OCI-M2 (cell line): ENCODE results near the gene XKR7.

Experiments
- DNase-seq: peaks from one replicate; lab custom pipeline; 2025; ENCODE audit not compliant: unreplicated experiment; lab: John Stamatoyannopoulos, UW

Gene XKR7

DNA sequence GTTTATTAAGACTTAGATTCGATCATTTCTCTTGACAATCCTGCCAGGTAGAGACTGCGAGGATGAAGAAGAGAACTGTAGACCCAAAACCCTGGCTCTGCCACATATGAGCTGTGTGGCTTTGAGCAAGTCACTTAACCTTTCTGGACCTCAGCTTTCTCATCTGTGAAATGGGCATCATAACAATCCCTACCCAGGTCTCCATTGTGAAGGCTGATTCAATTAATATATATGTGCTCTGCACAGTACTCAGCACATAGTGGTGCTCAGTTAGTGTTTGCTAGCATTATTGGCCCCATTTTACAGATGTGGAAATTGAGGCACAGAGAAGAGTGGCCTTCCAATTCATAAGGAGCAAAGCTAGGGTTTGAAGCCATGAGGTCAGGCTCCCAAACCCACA is 7.9 kb downstream of the XKR7 start:
- DNase-seq: no peak

DNA sequence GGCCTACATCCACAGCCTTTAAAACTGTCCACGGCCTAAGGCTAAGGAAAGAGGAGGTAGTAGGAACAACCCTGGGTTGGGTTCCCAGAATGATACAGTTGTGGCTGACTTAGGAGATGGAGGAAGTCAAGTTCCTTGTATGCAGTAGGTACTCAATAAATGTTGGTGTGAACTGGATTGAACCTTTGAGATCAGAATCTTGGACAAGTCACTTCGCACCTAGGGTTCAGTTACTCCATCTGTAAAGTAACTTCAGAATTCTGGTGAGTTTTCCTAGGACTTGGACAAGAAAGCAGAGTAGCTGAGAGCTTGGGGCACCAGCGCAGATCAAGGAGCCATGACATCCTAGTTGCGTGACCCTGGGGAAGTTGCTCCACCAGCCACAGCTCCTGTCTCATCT is 9.1 kb downstream of the XKR7 start:
- no peak for DNase-seq

DNA sequence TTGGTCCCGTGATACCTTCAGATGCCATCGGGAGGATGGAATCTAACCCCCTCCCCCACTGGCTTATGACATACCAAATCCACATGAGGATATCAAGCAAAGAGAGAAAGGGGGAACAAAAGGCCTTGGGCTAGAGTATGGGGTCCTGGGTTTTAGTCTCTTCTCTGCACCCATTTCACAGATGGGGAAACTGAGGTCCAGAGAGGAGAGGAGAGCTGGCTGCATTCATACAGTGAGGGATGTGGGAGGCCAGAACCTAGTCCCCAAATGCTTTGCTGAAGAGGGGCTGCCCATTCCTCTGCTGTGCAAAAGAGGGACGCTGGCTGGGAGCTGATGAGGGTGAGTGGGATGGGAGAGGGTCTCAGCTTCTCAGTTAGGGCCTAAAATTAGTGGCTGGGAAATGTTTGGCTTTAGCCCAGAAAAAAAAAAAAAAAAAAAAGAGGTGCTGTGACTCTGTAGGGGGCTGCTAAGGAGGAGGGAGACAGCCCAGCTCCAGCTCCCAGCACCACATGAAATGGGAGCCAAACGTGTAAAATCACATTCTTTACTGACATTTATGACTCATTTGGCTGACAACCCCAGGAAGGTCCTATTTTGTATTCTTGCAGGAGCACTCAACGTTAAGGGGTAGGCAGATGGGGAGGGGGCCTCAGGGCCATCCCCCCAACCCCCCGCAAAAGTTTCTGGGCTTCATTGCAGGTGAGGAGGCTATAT is 11.9 kb downstream of the XKR7 start:
- DNase-seq: no peak

DNA sequence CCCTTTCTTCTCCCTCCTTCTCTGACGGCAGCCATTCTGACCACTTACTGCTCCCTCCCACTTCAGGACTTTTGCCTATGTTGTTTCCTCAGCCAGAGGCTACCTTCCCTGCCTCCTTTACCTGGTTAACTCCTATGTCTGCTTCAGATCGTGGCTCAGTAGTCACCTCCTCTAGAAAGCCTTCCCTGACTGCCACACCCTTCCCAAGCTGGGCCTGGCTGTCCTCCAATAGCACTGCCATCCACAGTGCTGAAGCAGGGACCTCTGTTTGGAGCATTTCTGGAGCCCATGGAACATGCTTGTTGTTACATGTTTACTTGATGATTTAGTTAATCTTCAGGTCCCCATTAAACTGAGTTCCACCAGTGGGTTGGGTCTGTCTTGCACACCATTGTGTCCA is 13.8 kb downstream of the XKR7 start:
- DNase-seq: no peak

DNA sequence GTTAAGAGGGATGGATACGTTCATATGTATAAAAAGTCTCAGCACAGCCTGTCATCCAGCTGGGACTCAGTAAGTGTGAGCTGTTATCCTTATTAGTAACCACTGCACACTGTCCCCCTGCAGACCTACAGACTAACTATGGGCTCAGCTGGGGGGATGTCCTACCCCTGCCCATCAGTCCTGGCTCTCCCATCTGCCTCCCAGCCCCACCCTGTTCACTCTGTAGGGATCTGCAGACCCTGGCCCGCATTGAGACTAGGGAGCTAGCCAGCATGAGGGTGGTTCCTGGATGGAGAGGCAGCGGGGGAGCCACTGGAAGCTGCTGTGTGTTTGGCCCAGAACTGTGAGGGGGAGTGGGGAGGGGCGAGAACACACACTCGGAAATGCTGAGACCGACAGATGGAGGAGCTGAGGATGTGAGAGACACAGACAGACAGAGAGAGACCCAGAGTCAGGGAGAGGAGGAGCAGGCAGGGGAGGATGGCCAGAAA is 17.1 kb downstream of the XKR7 start:
- no peak for DNase-seq

DNA sequence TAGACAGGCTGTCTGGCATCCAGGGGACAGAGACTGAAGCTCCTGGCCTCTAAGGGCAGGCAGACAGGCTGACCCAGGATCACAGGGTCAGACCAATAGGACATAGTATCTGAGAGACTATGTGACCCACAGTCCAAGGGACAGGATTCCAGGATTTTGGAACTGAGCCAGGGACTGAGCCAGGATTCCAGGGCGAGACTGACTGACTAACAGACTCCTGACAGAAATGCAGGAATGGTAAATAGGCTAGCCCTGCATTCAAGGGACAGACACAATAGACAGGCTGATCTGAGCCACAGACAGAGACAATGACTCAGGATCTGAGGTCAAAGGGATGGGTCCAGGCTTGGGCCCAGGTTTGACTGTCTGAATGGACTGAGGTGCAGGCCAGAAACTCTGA is 19.8 kb downstream of the XKR7 start:
- DNase-seq: no peak

DNA sequence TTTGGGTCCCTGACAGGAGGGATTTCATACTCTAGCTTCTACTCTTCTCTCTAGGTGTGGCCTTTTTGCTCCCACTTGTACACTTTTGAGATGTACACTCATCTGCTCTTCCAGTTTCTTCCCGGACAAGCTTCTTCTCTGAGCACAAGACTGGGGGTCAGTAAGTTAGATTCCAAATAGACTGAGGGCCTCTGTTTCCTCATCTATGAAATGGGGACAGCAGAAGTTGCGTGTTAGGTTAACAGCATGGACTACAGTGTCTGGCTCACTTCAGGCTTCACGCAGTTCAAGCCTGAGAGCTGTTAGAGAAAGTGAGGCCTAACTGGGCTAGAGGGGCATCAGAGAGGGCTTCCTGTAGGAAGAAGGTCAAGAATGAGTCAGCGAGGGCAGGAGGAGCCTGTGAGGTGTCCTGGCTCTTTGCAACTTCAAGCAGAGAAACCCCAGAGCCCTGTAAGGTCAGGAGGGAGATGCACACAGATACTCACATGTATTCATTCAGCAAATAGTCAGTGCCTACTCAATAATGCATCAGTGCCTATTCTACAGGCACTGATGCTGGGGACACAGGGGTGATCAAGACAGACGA is 20.6 kb downstream of the XKR7 start:
- DNase-seq: no peak

DNA sequence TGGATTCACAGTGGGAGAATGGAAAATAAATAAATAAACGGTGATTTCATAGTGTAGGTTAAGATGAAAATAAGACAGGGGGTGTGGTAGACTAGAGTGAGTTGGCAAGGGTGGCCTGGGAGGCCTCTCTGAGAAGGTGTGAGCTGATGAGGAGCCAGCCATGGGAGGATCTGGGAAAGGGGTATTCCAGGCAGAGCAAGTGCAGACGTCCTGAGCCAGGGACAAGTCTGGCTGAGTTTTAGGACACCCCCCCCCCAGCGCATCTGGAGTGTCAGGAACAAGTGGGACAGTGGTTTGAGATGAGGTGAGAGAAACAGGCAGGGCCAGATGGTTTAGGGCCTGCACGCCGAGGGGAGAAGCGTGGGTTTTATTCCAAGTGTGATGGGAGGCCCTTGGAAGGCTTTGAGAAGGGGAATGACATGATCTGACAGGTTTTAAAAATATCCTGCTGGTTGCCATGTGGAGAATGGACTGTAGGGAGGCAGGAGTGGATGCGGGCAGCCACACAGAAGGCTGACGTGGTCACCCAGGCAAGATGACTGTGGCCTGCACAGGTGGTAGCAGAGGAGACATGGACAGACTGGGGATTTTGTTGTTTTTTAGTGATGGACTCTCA is 21.2 kb downstream of the XKR7 start:
- no peak for DNase-seq

DNA sequence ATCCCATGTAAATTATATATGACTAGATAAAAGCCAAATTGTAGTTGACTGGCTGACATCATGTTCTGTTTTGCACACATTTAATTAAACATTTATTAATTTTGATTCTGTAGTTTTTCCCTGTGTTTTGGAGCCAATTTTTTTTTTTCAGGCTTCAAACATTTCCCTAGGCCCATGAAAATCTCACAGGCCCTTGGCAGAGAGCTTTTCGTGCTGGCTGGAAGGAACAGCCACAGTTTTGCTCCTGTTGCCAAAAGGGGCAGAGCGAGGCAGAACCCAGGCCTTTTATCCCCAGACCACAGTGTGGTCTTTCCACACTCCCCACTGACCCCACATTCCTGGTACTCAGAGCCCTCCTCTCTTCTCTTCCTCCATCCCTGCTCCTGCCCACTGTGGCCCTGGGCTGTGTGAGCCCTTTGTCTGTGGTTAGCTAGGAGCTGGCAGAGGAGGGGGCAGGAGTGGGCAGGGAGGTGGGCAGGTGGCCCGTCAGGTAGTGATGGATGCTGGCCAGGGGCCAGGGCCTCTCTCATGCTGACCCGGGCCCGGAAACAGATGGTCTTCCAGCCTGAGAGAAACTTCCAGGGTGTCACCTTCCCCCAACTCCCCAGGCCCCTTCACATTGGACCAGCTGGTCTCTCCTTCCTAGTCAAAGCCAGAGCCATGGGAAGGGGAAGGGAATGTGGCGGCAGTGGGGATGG is 22.8 kb downstream of the XKR7 start:
- no peak for DNase-seq

DNA sequence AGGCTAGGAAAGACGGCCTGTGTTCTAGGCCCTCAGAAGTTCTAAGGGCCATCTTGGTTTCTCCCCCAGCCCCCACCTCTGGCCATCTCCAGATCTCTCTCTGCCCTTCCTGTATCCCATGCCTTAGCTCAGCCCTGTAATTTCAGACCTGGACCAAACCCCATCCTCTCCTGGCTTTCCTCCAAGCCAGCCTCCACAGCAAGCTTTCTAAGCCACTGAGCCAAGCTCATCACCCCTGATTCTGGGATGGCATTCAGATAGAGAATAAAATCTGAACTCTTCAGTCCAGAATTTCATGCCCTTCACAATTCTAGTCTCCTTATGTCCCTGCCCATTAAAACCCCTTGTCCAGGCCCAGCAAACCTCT is 23.4 kb downstream of the XKR7 start:
- DNase-seq: no peak

DNA sequence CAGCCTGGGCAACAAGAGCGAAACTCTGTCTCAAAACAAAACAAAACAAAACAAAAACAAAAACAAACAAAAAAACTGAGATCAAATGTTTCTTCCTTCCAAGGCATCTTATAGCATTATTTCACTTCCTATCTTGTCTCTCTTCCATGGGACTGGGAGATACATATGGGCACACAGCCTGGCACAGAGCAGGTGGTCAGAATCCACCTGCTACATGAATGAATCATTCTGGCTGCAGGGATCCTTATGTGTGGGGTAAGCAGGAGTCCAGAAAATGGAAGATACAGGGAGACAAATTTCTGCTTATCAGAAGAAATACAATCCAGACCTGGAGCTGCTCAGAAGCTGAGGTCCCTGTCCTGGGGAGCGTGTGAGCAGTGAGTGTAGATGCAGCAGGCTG is 24.1 kb downstream of the XKR7 start:
- DNase-seq: no peak

DNA sequence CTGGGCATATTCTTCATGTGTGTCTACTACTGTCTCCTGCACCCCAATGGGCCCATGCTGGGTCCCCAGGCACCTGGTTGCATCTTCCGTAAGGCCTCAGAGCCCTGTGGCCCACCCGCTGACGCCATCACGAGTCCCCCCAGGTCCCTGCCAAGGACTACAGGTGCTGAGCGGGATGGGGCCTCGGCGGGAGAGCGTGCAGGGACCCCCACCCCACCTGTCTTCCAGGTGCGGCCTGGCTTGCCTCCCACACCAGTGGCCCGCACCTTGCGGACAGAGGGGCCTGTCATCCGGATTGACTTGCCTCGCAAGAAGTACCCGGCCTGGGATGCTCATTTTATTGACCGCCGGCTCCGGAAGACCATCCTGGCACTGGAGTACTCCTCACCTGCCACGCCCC is 29.0 kb downstream of the XKR7 start:
- DNase-seq: no peak

DNA sequence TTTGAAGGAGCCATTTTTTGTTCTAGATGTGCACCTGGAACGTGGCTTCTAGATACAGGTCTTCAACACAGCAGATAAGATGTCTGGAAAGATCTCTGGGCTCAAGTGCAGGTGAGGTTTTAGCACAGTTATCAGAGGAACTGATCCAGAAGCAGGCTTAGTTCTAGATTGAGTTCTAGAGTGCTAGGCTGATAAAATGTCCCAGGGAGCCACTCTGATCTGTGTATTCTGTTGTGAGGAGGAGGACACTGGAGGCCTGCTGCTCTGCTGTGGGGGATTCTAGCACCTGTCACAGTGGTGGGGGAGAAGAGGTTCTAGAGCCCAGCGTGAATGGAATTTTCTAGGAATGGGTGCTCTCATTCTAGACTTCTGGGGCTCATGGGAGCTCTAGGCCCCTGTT is 30.3 kb downstream of the XKR7 start:
- DNase-seq: no peak

DNA sequence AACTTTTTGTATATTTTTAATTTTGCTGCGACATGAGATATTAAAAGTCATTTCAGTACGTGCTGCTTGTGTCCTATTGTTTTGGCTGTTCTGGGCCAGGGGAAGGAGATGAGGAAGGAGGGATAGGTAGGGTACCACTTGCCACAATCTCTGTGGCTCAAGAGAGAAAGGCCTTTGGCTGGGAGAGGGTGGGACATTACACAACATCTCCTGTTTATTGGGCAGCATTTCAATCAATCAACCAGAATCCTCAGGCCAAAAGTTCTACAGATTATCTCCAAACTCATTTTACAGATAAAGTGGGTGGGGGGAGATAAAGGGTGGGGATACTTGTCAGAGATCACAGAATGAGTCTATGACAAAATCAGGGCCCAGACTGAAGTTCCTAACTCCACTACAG is 35.4 kb downstream of the XKR7 start:
- no peak for DNase-seq

DNA sequence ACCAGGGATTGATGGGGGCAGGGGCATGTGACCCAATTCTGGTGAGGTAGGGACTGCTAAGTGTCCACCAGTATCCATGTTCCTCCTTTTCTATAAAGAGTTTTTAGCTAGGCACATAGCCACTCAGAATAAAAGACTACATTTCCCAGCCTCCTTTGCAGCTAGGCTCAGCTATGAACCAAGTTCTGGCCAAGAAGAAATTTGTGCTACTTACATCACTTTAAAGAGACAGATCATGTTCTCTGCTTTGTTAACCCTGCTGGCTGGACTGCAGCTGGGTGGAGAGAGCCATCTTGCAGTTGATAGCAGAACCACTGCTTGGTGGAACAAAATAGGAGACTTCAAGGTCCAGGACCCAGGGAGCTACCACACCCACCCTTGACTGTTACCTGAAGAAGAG is 37.0 kb downstream of the XKR7 start:
- DNase-seq: no peak

DNA sequence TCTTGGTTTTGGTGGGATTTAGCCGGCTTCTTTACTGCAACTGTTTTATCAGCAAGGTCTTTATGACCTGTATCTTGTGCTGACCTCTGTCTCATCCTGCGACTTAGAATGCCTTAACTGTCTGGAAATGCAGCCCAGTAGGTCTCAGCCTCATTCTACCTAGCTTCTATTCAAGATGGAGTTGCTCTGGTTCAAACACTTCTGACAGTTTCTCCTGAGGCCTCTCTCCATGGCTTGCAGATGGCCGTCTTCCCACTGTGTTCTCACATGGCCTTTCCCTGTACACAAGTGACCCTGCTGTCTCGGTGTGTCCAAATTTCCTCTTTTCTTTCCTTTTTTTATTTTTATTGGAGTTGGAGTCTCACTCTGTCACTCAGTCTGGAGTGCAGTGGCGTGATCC is 38.1 kb downstream of the XKR7 start:
- DNase-seq: no peak

DNA sequence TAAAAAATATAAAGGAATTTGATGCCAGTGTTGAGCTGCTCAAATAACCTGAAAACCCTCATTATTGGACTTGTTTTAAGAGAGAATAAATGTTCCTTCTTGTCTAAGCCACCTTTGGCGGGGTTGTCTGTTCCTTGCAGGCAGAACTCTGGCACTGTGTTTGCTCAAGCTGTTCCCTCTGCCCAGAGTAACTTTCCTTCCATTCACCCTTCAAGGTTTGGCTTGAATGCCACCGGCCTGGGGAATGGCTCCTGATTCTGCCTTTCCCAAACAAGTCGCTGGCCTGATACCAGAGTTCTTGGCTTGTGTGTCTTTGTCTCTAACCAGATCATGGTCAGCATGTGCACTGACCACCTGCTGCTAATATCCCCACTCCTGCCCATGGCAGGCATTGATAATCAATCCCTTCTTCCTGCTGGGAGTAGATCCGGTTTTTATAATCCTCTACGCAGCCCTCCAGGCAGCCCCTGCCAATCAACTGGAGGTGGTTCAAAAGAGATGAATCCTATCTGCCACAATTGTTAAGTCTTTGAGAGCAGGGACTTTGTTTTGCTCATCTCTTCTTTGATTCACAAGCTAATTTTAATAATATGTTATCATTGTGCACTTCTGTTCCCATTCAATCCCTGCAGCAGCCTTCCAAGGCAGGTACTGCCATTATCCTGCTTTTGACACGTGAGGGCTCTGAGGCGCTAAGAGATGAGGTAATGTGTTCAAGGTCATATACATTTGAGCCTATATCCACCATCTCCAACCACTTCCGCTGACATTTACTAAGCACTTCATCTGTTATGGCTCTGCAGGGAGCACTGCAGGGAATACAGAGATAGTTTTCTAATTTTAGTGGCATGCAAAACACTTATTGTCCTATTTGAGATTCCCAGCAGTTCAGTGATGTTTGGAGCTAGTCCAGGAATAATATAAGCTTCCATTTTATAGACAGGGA is 39.2 kb downstream of the XKR7 start:
- no peak for DNase-seq

DNA sequence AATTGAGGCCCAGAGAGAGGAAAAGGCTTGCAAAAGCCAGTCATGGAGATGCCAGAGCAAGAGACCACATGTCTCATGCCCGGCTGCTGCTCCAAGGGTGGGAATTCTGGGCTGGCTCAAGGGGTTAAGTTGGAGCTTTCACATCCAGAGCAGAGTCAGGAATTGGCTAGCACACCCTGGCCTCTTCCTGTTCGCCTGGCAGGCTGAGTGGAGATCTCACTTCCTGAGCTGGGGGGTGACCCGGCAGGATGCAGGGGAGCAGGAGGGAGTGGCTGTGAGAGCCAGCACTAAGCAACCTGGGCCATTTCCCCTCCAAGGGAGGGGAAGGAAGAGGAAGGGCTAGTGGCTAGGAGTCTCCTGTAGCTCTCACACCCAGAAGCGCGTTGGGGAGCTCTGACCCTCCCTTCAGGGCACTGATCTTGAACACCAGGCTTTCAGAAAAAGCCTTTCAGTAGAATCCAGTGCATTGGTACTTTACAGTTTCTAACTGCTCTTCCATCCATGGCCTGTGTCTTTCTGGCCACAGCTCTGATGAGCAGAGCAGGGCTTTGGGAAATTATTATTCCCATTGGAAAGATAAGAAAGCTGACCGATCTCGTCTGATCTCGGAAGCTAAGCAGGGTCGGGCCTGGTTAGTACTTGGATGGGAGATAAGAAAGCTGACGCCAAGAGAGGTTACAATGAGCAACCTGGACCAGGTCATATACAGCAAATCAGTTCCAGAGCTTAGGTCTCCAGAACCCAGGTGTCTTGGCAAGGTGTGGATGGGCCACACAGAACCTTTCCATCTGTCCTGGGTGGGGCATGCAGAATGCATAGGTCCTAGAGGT is 40.1 kb downstream of the XKR7 start:
- no peak for DNase-seq

DNA sequence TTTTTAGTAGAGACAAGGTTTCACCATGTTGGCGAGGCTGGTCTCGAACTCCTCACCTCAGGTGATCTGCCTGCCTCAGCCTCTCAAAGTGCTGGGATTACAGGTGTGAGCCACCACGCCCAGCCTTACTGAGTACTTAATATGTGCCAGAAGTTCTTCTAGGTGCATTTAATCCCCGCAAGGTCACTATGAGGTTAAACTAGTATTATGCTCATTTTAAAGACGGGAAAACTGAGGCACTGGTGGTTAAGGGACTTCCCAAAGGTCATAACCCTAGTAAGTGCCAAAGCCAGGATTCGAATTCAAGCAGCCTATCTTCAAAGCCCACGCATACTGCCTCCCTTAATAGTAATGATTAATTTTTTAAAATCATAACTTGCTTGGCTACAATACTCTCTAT is 41.6 kb downstream of the XKR7 start:
- DNase-seq: no peak

DNA sequence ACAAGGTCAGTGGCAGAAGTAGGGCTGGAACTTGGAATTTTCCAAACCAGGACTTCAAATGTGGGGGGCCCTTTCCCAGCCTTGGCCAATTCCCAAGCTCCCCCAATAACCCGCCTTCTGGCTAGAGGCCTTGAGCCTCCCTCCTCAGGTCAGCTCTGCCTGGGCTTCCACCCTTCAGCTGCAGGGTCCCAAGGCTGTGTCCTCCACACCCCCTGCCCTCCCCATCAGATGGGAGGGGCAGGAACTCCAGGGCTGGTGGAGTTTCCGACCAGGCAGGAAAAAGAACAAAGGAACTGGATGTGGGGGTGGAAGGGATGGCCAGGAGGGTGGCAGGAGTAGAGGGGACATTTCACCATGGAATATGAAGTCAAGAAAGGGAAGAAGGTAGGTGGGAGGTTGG is 42.1 kb downstream of the XKR7 start, which contains the start of gene CCM2L:
Gene CCM2L (plus strand): TSS at position 338 of the 400 bp plus-strand sequence. CDS start 17 bp downstream, at position 355.
- no peak for DNase-seq
